Suprapubic skin (tissue), 4 donors: ENCODE data around the gene TMEM44. TPM values are rescaled to one million over a fixed set of nuclear protein-coding genes. Genes with fewer than 3 reads are reported as not detected.
"Not testable (repeated sequence)": the region's sequence is repeated elsewhere in the genome, so short reads cannot be mapped to it uniquely, and the experiment has no call there.

Experiments used
- DNase-seq, 2 donors: peaks; one replicate each; pipeline ENCODE4 v3.0.0-alpha.2; 2019; ENCODE audit warnings: low spot score in 2 of 2
- H3K27ac ChIP-seq: fragments of 200-600 bp; sonication (generic); one replicate; pipeline ENCODE4 v1.5.1; 2019
- H3K27me3 ChIP-seq: fragments of 200-600 bp; sonication (generic); one replicate; pipeline ENCODE4 v1.5.1; 2019
- H3K36me3 ChIP-seq: fragments of 200-600 bp; sonication (generic); one replicate; pipeline ENCODE4 v1.5.1; 2019
- H3K4me1 ChIP-seq: fragments of 200-600 bp; sonication (generic); one replicate; pipeline ENCODE4 v1.5.1; 2019
- H3K4me3 ChIP-seq: fragments of 200-600 bp; sonication (generic); one replicate; pipeline ENCODE4 v1.5.1; 2019; ENCODE audit warnings: mild to moderate bottlenecking
- H3K9me3 ChIP-seq: fragments of 200-600 bp; sonication (generic); one replicate; pipeline ENCODE4 v1.5.1; 2019
- CTCF ChIP-seq, 2 donors: fragments of 200-600 bp in 1 of 2; fragments of 450-650 bp in 1 of 2; sonication (generic) in 1 of 2; IDR thresholded peaks; one replicate each; pipeline ENCODE4 v1.5.1; 2016 to 2019; ENCODE audit warnings: antibody characterized with exemption in 2 of 2, mild to moderate bottlenecking in 1 of 2, moderate library complexity in 1 of 2
- EP300 ChIP-seq: sonication (generic); formaldehyde crosslinking; IDR thresholded peaks from one replicate; pipeline ENCODE4 v1.6.1; 2017; ENCODE audit warnings: antibody characterized with exemption
- POLR2A ChIP-seq, 2 donors: fragments of 450-650 bp; IDR thresholded peaks; one replicate each; pipeline ENCODE4 v1.6.1; 2017; ENCODE audit warnings: antibody characterized with exemption in 2 of 2, mild to moderate bottlenecking in 2 of 2, moderate library complexity in 2 of 2
- POLR2AphosphoS5 ChIP-seq, 3 donors: sonication (generic); formaldehyde crosslinking; IDR thresholded peaks; one replicate each; pipeline ENCODE4 v1.6.1; 2017; ENCODE audit warnings: antibody characterized with exemption in 3 of 3
- WGBS: methylation state at CpG from one replicate; pipeline ENCODE4 v1.1.5; 2018; 5-methylcytosine and 5-hydroxymethylcytosine counted together
- total RNA-seq, 4 donors: library from RNA; depleted of rRNA; stranded (reverse); fragments of >200 nt; gene quantifications; one replicate each; pipeline ENCODE4 v1.1.0, GENCODE V29; 2016

Gene TMEM44
- total RNA-seq, 4 donors from 2014 or later, result 1.5 to 8.2 (median 4.7) TPM

- Histone ChIP-seq H3K4me1 (peaks cover 5% of the 10 kb centered on the region), H3K9me3 (no peaks in the 10 kb centered on the region), H3K27ac (no peak overlapping the region), H3K36me3 (no peaks in the 10 kb centered on the region), H3K4me3 (no peak overlapping the region), H3K27me3 (no peaks in the 10 kb centered on the region)
- 93% methylated on average over 8 of the region's 8 CpGs for WGBS
- no peak for DNase-seq
- no peak for TF ChIP-seq CTCF (IDR thresholded peaks at IDR 0.05)
- no peak for TF ChIP-seq EP300
- no peak for TF ChIP-seq POLR2A (IDR thresholded peaks at IDR 0.05)
- no peak for TF ChIP-seq POLR2AphosphoS5 (IDR thresholded peaks at IDR 0.05)
Measured at GRCh38 chr3:194552327-194552949, 80.8 kb downstream of the TMEM44 start.

GRCh38 chr3:194549853-194550252 is 83.4 kb downstream of the TMEM44 start:
- no peaks in the 10 kb centered on the region for H3K9me3 ChIP-seq
- H3K36me3 ChIP-seq, result no peaks in the 10 kb centered on the region
- no peaks in the 10 kb centered on the region for H3K4me1 ChIP-seq
- DNase-seq, result no peak
- H3K27me3 ChIP-seq, result no peaks in the 10 kb centered on the region
- TF ChIP-seq CTCF (IDR thresholded peaks at IDR 0.05) (no peak), EP300 (no peak), POLR2AphosphoS5 (IDR thresholded peaks at IDR 0.05) (no peak), POLR2A (IDR thresholded peaks at IDR 0.05) (no peak)
- no peak overlapping the region for H3K4me3 ChIP-seq
- 96% methylated on average over 9 of the region's 9 CpGs for WGBS
- H3K27ac ChIP-seq, result no peak overlapping the region

- H3K4me3 ChIP-seq, result no peak overlapping the region
- DNase-seq, result no peak
- no peak overlapping the region for H3K27ac ChIP-seq
- no peaks in the 10 kb centered on the region for H3K9me3 ChIP-seq
- H3K36me3 ChIP-seq, result no peaks in the 10 kb centered on the region
- no peaks in the 10 kb centered on the region for H3K27me3 ChIP-seq
- WGBS, result 80% methylated on average over 16 of the region's 16 CpGs
- no peaks in the 10 kb centered on the region for H3K4me1 ChIP-seq
- TF ChIP-seq POLR2A (IDR thresholded peaks at IDR 0.05) (no peak), EP300 (no peak), POLR2AphosphoS5 (IDR thresholded peaks at IDR 0.05) (no peak), CTCF (IDR thresholded peaks at IDR 0.05) (no peak)
Measured at GRCh38 chr3:194548346-194549321, 84.6 kb downstream of the TMEM44 start.

GRCh38 chr3:194547042-194547441 is 86.2 kb downstream of the TMEM44 start:
- H3K27me3 ChIP-seq, result no peaks in the 10 kb centered on the region
- H3K4me1 ChIP-seq, result no peaks in the 10 kb centered on the region
- no peak for DNase-seq
- WGBS, result 64% methylated on average over 3 of the region's 3 CpGs
- H3K4me3 ChIP-seq, result no peak overlapping the region
- TF ChIP-seq CTCF (IDR thresholded peaks at IDR 0.05), result no peak
- TF ChIP-seq POLR2A (IDR thresholded peaks at IDR 0.05), result no peak
- TF ChIP-seq EP300, result no peak
- TF ChIP-seq POLR2AphosphoS5 (IDR thresholded peaks at IDR 0.05), result no peak
- no peaks in the 10 kb centered on the region for H3K36me3 ChIP-seq
- no peak overlapping the region for H3K27ac ChIP-seq
- no peaks in the 10 kb centered on the region for H3K9me3 ChIP-seq

GRCh38 chr3:194545538-194545937 is 87.7 kb downstream of the TMEM44 start:
- H3K36me3 ChIP-seq, H3K9me3 ChIP-seq, DNase-seq, H3K4me3 ChIP-seq, H3K27me3 ChIP-seq, H3K4me1 ChIP-seq, H3K27ac ChIP-seq: not testable (repeated sequence)
- WGBS, result 90% methylated on average over 7 of the region's 7 CpGs
